GM12872 (cell line): Measurements from ENCODE around the gene ALS2.

Experiments
- TF ChIP-seq, protein P1 (sequence below): IDR thresholded peaks from 3 replicates; pipeline ENCODE4 v1.5.1; 2011; ENCODE audit warnings: low read depth, mild to moderate bottlenecking, low read length, moderate library complexity; ENCODE audit not compliant: insufficient read depth

The ALS2 gene

DNA sequence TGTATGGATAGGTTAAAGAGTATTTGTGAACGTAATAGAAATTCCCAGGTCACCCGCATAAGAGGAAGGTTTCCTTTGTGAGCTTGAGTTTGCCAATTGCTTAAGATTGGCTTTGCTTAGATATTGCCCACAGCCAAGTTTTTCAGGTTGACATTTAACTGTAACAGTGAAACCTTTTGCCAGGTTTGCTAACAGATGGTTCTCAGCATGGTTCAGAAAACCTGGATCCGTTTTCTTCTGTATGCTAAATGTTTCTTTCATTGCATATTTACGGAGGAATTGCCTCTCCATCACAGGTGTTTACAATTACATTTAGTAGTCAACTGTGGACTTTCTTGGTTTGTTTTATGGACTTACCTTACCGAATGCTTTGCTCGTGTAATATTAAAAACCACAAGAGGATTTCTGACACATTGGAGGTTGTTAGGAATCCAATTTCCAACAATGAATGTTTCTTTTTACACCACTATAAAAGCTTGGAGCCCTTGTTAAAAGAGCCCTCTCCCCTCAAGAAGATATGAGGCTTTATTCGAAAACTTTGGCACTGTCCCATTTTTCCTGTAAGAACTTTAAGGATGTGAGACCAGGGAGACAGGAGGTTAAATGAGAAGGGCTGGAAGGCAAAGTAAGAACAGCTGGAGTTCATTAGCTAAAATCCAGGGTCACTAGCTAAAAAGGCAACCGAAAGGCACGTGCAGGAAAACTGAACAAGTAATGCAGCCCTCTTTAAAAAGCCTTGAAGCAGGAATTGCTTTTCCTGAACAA is 33.4 kb upstream of the ALS2 start:
- TF ChIP-seq, protein P1, sequence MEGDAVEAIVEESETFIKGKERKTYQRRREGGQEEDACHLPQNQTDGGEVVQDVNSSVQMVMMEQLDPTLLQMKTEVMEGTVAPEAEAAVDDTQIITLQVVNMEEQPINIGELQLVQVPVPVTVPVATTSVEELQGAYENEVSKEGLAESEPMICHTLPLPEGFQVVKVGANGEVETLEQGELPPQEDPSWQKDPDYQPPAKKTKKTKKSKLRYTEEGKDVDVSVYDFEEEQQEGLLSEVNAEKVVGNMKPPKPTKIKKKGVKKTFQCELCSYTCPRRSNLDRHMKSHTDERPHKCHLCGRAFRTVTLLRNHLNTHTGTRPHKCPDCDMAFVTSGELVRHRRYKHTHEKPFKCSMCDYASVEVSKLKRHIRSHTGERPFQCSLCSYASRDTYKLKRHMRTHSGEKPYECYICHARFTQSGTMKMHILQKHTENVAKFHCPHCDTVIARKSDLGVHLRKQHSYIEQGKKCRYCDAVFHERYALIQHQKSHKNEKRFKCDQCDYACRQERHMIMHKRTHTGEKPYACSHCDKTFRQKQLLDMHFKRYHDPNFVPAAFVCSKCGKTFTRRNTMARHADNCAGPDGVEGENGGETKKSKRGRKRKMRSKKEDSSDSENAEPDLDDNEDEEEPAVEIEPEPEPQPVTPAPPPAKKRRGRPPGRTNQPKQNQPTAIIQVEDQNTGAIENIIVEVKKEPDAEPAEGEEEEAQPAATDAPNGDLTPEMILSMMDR, result no peak

DNA sequence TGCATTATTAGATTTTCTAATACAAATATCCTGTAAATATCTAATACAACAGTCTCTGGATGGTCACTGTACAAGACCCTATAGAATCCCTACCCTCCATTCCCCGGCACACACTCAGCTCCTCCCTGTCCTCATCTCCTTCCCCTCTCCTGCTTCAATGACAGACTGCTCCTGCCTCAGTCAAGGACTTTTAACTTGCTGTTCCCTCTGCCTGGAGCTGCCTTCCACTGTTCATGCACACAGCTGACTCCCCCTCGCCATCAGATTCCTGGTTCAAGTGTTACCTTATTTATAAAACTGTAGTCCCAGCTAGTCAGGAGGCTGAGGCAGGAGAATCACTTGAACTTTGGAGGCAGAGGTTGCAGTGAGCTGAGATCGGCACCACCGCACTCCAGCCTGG is 28.9 kb upstream of the ALS2 start:
- TF ChIP-seq, protein P1, result no peak

DNA sequence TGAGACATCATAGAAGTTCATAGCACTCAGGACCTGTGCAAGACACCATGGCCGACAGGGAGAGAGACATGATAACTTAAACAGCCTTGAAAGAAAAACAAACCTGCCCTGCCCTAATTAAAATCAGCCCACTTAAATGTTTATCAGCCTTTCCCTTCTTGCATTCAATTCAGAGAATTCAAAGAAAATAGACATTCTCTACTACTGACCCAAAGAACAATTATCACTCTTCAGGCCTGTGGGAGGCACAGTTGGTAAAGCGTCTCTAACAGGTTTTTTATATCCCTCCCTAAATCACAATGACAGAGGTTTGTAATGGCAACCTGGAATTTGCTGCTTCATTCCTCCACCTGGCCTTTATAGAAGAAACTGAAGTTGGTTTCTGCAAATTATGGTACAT is 27.3 kb upstream of the ALS2 start:
- TF ChIP-seq, protein P1, result no peak

DNA sequence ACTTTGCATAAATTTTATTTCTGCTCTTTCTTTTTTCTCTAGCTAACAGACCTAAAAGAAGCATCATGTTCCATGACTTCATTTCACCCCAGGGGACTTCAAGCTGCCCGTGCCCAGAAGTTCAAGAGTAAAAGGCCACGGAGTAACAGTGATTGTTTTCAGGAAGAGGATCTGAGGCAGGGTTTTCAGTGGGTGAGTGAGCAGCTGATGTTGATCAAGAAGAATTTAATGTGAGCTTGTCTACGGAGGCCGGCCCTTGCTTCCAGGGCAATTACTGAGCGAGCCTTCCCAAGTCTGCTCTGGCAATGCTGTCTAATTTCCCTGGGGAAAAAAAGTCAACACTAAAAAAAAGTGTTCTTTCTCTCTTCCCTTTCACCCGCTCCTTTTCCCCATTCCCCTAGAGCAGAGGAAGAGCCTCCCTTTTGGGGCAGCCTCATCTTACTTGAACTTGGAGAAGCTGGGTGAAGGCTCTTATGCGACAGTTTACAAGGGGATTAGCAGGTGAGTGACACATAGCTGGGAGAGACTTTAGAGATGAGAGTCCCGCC is 26.8 kb upstream of the ALS2 start:
- TF ChIP-seq, protein P1, result no peak

DNA sequence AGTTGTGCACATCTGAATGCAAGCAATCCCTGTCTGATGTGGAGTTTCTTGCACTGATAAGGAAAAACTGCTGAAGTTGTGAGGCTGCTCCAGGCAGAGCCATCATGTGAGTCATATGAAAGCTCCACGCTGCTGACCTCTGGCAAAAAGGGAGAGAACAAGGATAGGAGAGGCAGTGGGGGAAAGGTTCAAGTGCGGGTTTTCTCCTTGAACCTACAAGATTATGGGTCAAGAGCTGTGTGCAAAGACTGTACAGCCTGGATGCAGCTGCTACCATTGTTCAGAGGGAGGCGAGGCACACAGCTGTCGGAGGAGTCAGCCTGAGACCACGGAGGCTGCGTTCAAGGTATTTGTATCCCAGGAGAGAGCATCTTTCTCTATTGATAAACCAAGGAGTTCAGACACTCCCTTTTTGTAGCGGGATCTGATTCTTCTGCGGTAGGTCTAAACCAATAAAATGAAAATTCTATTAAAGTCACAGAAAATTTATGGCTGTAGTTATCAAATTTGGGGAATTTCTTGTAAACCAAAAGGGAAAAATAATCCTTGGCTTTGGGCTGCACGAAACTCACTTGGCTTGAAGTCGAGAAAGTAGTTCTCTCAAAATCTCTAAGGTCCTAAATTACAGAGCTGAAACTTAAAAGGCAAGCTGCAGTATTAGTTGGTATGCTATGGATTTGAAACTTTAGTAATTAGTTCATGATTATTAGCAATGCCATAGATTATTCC is 25.9 kb upstream of the ALS2 start, which contains the start of gene CDK15:
Gene CDK15, plus strand, starts transcription at position 96 of the 729 bp plus-strand sequence. Its CDS starts 128 bp downstream, at position 224.
- TF ChIP-seq, protein P1, result no peak

DNA sequence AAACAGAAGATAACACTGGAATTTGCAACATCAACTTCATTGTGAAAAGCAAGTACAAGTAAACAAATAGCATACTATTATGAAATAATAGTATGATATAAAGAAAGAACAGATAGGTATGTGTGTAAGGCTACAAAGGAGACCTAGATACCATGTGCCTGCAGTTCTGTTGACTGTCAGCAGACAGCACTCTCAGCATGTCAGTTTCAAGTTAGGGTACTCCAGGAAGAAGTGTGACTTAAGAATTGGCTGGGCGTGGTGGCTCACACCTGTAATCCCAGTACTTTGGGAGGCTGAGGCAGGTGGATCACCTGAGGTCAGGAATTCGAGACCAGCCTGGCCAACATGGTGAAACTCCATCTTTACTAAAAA is 18.2 kb upstream of the ALS2 start:
- TF ChIP-seq, protein P1, result peak; percentile 49; the same call in 2 of the 3 replicates

DNA sequence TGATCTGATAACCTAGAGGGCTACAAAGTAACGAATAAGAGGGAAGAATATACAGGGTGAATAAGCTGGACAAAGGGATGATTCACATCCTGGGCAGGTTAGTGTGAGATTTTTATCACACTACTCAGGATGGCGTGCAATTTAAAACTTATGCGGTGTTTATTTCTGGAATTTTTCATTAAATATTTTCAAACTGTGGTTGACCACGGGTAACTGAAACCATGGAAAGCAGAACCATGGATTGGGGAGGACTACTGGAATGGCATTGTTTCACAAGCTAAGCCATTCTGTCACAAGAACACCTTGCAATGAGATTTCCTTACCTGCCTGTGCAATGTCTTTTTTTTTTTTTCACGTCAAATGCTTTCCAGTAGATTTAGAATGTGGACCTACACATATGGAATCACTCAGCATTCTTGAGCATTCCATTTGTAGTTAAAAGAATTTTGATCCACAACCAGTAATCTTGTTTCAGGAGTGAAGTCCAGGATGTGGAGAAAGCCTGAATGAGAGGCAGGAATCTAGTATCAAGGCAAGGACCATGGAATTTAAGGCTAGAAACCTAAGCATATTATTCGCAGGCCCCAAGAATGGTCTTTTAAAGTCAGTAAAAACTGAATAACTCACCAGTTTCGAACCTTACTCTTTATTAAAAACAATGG is 17.6 kb upstream of the ALS2 start:
- TF ChIP-seq, protein P1, result no peak
